Left colon (tissue), 2 donors: Measurements from ENCODE around the gene GRXCR1. TPM values are rescaled to one million over a fixed set of nuclear protein-coding genes. Genes with fewer than 3 reads are reported as not detected.

ENCODE experiments used
- ATAC-seq: fragments of 200-7000 bp; cut with Tn5 transposase; one replicate; pipeline ENCODE4 v1.9.1; 2020; ENCODE audit warnings: mild to moderate bottlenecking, moderate library complexity
- DNase-seq, 2 donors: peaks; one replicate each; pipeline ENCODE4 v3.0.0-alpha.2; 2020
- intact Hi-C, 2 donors: fragments of 100-400 bp; cut with DNase I in 1 of 2; cut with micrococcal nuclease in 1 of 2; formaldehyde crosslinking; loops; one replicate each; pipeline versions ENCODE4 v1.11.2 to v1.14.0; 2022; cut with DNase I, micrococcal nuclease
- total RNA-seq, 2 donors: library from RNA; stranded (reverse); fragmentation: NEBNext Ultra II Directional; extraction: Animal tissue kit (Norgen Biotek cat#: 25700); gene quantifications; one replicate each; pipeline ENCODE4 v1.2.1, GENCODE V29; 2021
- donor health status: DM: no; HTN: no; CAD: no.
- donor health status: DM: yes; HTN: yes; CAD: no.

Gene GRXCR1
- total RNA-seq, 2 donors from 2014 or later, result not detected

GRCh38 chr4:42917296-42917695 lies 24.8 kb downstream of the GRXCR1 start:
- intact Hi-C loops, result no loop called here
- ATAC-seq, result no peak
- no peak for DNase-seq

DNA sequence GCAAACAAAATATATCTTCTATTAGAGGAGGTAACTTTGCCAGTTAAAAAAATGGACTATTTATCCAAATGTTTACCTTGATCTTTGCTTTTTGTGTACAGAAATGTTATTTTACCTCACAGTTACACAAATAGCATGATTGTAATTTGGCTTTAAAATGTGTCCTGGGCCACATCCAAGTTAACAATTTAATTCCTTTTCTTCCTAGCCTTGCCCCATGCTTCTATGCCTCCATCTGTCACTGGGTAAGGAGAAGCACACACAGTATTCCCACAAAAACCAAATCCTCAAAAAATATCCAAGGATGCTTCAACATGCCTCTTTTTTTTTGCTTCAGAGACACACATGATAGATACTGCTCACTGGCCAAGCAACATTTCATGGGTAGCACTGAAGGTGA lies 30.9 kb downstream of the GRXCR1 start:
- no peak for DNase-seq
- ATAC-seq, result no peak
- intact Hi-C loops, result no loop called here

DNA sequence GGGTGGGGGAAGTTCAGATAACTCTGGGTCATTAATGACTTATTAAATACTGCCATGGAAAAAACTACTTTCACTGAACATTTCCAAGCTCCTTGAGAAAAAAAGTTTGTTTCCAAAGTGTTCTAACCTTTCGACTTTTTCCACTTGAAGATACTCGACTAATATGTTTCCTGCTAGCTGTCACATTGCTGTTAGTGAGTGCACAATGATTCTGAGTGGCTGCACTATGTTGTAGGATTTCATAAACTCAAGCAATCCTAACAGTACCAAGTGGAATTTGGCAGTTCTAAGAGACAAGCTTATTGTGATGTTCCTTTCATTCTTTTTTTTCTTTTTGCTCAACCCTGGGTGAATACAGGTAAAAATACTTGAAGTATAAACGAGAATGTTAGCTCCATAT lies 33.4 kb downstream of the GRXCR1 start:
- DNase-seq, result no peak

GRCh38 chr4:42927946-42928345 lies 35.4 kb downstream of the GRXCR1 start:
- no peak for ATAC-seq

More for the DNA sequence above, 33.4 kb downstream of the GRXCR1 start:
- intact Hi-C loops, result no loop called here
- no peak for ATAC-seq

GRCh38 chr4:42928582-42928981 lies 36.1 kb downstream of the GRXCR1 start:
- DNase-seq (no peak), ATAC-seq (no peak)
- intact Hi-C loops, result no loop called here

More at GRCh38 chr4:42927946-42928345, 35.4 kb downstream of the GRXCR1 start:
- intact Hi-C loops, result no loop called here
- no peak for DNase-seq

DNA sequence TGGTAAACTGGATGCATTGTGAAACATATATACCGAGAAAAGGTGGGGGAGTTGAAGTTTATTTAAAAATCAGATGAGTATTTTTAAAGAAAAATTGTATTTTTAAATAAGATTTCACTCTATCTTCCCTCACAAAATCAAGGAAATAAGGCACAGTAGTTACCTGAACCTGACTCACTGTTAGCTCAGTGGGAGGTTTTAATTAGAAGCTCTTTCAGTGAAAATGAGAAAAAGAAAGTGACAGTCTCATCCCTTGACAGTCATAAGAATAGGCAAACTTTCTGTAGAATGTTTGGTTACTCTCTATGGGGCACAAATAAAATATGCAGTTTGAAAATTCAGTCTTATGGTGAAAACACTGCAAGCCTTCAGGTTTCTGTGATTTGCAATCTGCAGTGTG lies 49.7 kb downstream of the GRXCR1 start:
- ATAC-seq (no peak), DNase-seq (no peak)
- intact Hi-C loops, result no loop called here

- ATAC-seq (no peak), DNase-seq (no peak)
- intact Hi-C loops, result no loop called here
These were observed 53.4 kb downstream of the GRXCR1 start for GRCh38 chr4:42945874-42946273.

DNA sequence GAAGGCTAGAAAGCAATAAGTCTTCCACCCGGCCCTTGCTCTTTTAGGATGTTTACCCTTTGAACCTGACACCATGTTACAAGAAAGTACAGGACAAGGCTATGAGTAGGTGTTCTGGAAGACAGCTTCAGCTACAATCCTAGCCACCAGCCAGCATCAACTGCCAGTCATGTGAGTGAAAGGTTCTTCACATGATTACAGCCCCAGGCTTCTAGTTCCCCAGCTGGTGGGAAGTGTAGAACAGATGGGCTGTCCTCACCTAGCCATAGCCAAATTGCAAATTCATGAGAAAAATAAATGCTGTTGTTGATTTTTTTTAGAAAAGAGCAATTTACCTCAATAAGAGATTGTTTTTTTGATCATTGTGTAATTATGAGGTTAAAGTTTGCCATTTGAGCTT lies 60.8 kb downstream of the GRXCR1 start:
- ATAC-seq (no peak), DNase-seq (no peak)
- intact Hi-C loops, result no loop called here

DNA sequence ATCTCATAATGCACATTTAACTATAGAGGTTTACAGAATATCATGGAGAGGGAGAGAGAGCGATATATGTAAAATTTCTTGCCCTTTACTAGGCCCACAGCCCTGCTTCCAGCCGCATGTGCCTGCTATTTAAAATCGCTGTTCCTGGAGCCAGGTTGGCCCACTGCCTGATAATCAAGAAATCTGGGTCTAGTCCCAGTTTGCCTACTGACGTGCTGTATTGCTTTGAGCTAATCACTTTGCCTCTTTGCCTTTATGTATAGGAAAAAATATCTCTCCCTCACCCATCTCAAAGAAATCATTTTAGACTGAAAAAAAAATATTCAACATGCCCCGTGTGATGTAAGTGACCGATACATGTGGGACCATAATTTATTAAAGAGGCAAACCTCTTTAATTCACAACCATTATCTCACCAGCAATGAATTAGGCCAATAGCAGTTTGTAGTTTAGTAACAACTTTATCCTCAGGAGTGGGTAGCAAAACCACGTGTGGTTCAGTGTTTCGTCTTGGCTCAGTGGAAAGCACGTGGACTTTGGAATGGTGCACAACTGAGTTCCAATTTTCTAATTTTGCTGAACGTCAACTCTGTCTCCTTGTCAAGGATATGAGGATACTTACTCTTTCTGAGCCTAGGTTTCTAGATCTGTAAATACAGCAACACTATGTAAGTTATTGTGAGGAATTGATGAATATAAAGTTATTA lies 62.6 kb downstream of the GRXCR1 start:
- no peak for ATAC-seq
- intact Hi-C loops, result no loop called here
- DNase-seq, result peak in 1 of 2 donors; percentile 4

GRCh38 chr4:42955746-42956505 lies 63.4 kb downstream of the GRXCR1 start:
- DNase-seq (no peak), ATAC-seq (no peak)
- intact Hi-C loops, result no loop called here

- ATAC-seq (no peak), DNase-seq (no peak)
- intact Hi-C loops, result no loop called here
These were observed 72.8 kb downstream of the GRXCR1 start for GRCh38 chr4:42965326-42965725.

- ATAC-seq (no peak), DNase-seq (no peak)
- intact Hi-C loops, result no loop called here
These were observed 93.5 kb downstream of the GRXCR1 start for GRCh38 chr4:42985976-42986375.

DNA sequence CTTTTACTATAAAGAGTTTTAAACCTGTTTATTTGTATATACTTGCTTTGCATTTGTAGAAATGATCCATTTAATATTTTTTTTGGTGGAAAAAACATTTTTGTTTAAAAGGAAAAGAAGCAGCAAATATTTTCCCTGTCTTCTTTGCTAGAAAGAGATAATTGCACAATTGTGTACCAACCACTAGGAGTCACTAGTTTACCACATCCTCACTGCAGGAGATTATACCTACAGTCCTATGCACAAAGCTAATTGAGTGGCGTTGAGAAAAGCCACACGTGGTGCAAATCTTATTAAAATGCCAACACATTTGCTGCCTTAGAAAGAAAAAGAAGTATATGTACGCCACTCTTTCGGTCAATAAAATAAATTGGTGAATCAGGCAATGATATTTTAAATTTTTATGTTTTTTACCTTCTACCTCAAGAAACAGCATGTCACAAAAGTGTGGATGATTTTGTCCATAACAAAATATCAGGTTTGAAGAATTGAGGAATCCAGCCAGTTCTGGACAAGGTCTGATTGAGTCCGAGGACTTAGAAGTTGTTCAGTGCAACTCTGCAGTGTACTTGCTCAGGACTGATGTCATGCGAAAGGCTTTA lies 102.9 kb downstream of the GRXCR1 start:
- no peak for DNase-seq
- ATAC-seq, result no peak
- intact Hi-C loops, result no loop called here

- DNase-seq (no peak), ATAC-seq (no peak)
- intact Hi-C loops, result no loop called here
These were observed 116.3 kb downstream of the GRXCR1 start for GRCh38 chr4:43008793-43009192.

- ATAC-seq, result no peak
These were observed 121.7 kb downstream of the GRXCR1 start for GRCh38 chr4:43014256-43014655.

DNA sequence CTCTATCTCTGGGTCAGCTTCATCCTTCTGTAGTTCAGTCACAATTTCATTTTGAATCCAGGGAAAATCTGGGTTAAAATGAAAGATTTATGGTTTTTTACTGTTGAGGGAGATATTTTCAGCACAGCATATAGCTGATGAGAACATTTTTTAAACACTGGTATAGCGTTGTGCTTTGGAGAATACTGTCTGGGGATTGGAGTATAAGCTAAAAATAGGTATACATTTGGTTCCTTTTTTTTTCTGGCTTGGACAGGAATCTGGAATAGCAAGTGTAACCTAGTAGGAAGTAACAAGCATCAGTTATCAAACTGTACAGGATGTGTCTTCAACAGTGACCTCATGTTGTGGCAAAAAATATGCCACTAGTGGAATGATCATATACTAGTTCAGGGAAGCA lies 149.1 kb downstream of the GRXCR1 start:
- no peak for DNase-seq
- ATAC-seq, result no peak
- intact Hi-C loops, result no loop called here

More at GRCh38 chr4:43014256-43014655, 121.7 kb downstream of the GRXCR1 start:
- DNase-seq, result no peak
- intact Hi-C loops, result no loop called here

- DNase-seq (no peak), ATAC-seq (no peak)
- intact Hi-C loops, result no loop called here
These were observed 154.5 kb downstream of the GRXCR1 start for GRCh38 chr4:43047058-43047457.

GRCh38 chr4:43048570-43048969 lies 156.1 kb downstream of the GRXCR1 start:
- intact Hi-C loops, result no loop called here
- ATAC-seq, result no peak
- no peak for DNase-seq

- ATAC-seq (no peak), DNase-seq (no peak)
- intact Hi-C loops, result no loop called here
These were observed 156.8 kb downstream of the GRXCR1 start for GRCh38 chr4:43049326-43049725.

GRCh38 chr4:43066415-43066814 lies 173.9 kb downstream of the GRXCR1 start:
- intact Hi-C loops, result no loop called here
- DNase-seq (no peak), ATAC-seq (no peak)
